OCI-M2 (cell line): ENCODE measurements around the gene IP6K1.
A peak's percentile ranks its signal among the peaks of the same experiment; 100 is the strongest.

Experiments used
- DNase-seq: peaks from one replicate; lab custom pipeline; 2025; ENCODE audit not compliant: unreplicated experiment; lab: John Stamatoyannopoulos, UW

The IP6K1 gene

GRCh38 chr3:49725906-49726681 is 60.2 kb downstream of the IP6K1 start:
- DNase-seq: no peak

- no peak for DNase-seq
These were observed 61.8 kb downstream of the IP6K1 start for GRCh38 chr3:49724586-49724985.

- DNase-seq: peak; percentile 45
These were observed 62.5 kb downstream of the IP6K1 start, which contains the start of gene GMPPB for GRCh38 chr3:49723628-49724551. GMPPB (minus strand) TSS chr3:49723951; CDS start chr3:49723726, 225 bp downstream.

- no peak for DNase-seq
These were observed 63.1 kb downstream of the IP6K1 start for GRCh38 chr3:49723296-49723627.

GRCh38 chr3:49722896-49723295 is 63.4 kb downstream of the IP6K1 start:
- DNase-seq: no peak

GRCh38 chr3:49721896-49722781 is 64.2 kb downstream of the IP6K1 start:
- DNase-seq: no peak

GRCh38 chr3:49721596-49721895 is 64.8 kb downstream of the IP6K1 start:
- DNase-seq: no peak

GRCh38 chr3:49720855-49721595 is 65.3 kb downstream of the IP6K1 start:
- DNase-seq: no peak

GRCh38 chr3:49719214-49719884 is 67.0 kb downstream of the IP6K1 start, which contains the start of gene AMIGO3:
AMIGO3 (minus strand) TSS chr3:49719684; CDS start chr3:49719465, 219 bp downstream.
- DNase-seq: no peak

GRCh38 chr3:49718858-49719213 is 67.5 kb downstream of the IP6K1 start:
- DNase-seq: no peak

GRCh38 chr3:49717959-49718857 is 68.1 kb downstream of the IP6K1 start:
- no peak for DNase-seq

GRCh38 chr3:49717211-49717958 is 69.0 kb downstream of the IP6K1 start:
- DNase-seq: no peak

GRCh38 chr3:49716691-49717210 is 69.6 kb downstream of the IP6K1 start:
- DNase-seq: no peak

- no peak for DNase-seq
These were observed 70.2 kb downstream of the IP6K1 start for GRCh38 chr3:49716169-49716568.

- DNase-seq: no peak
These were observed 70.7 kb downstream of the IP6K1 start for GRCh38 chr3:49715611-49716121.

- DNase-seq: no peak
These were observed 71.4 kb downstream of the IP6K1 start for GRCh38 chr3:49714728-49715550.
